H1 (cell line): ENCODE measurements around the gene AKR1C2. TPM values are rescaled to one million over a fixed set of nuclear protein-coding genes. Genes with fewer than 3 reads are reported as not detected.

Source experiments
- CTCF ChIA-PET: fragments of 300-600 bp; sonication (Branson Sonifier 250); formaldehyde crosslinking; loops from one replicate; lab custom pipeline; 2021; ENCODE audit not compliant: partially characterized antibody; lab: Charles Lee
- POLR2A ChIA-PET: fragments of 300-600 bp; sonication (Branson Sonifier 250); formaldehyde crosslinking; loops from one replicate; lab custom pipeline; 2021; ENCODE audit warnings: inconsistent platforms; ENCODE audit not compliant: partially characterized antibody; lab: Charles Lee
- DNase-seq, 2 experiments: peaks; one replicate each; pipeline versions ENCODE4 v3.0.0 to v3.0.0-alpha.2; 2010 to 2022; ENCODE audit warnings: low spot score in 2 of 2, low read depth in 1 of 2, mixed read lengths in 1 of 2
- FAIRE-seq: peaks from 2 replicates; lab custom pipeline; 2011; peaks lifted over from hg19 to GRCh38; lab: Jason Lieb, UNC
- H2AFZ ChIP-seq: 2 replicates; pipeline ENCODE4 v1.8.1; 2012; ENCODE audit warnings: low read length, inconsistent platforms
- H2AK5ac ChIP-seq: 2 replicates; pipeline ENCODE4 v1.6.1; 2013; ENCODE audit warnings: low read depth, low read length
- H2BK120ac ChIP-seq: replicated peaks from 2 replicates; pipeline ENCODE3; 2013; ENCODE audit warnings: low read depth, low read length, inconsistent platforms
- H2BK12ac ChIP-seq: 2 replicates; pipeline ENCODE4 v1.6.1; 2013; ENCODE audit warnings: low read depth, low read length
- H2BK15ac ChIP-seq: 2 replicates; pipeline ENCODE4 v1.6.1; 2013; ENCODE audit warnings: low read length
- H2BK20ac ChIP-seq: 2 replicates; pipeline ENCODE4 v1.6.1; 2013; ENCODE audit warnings: low read length
- H2BK5ac ChIP-seq: 2 replicates; pipeline ENCODE4 v1.6.1; 2013; ENCODE audit warnings: low read depth, low read length
- H3K14ac ChIP-seq: 2 replicates; pipeline ENCODE4 v1.6.1; 2013; ENCODE audit warnings: inconsistent platforms; ENCODE audit not compliant: insufficient read length
- H3K18ac ChIP-seq: 2 replicates; pipeline ENCODE4 v1.6.1; 2013; ENCODE audit warnings: low read length; ENCODE audit errors: extremely low read depth
- H3K23ac ChIP-seq: 2 replicates; pipeline ENCODE4 v1.6.1; 2013; ENCODE audit warnings: inconsistent platforms; ENCODE audit not compliant: insufficient read length
- H3K23me2 ChIP-seq: 2 replicates; pipeline ENCODE4 v1.6.1; 2013; ENCODE audit warnings: low read depth, low read length
- H3K27ac ChIP-seq: 2 replicates; pipeline ENCODE4 v1.6.1; 2011; ENCODE audit warnings: low read depth, low read length, inconsistent platforms
- H3K27me3 ChIP-seq, 4 experiments: replicated peaks in 1 of 4; 1 replicate in 1 of 4; 2 replicates in 3 of 4; pipeline versions ENCODE4 v1.6.1 to v1.8.1; 2011 to 2013; ENCODE audit warnings: low read length in 3 of 4, mild to moderate bottlenecking in 3 of 4, inconsistent platforms in 2 of 4, mixed read lengths in 2 of 4, moderate library complexity in 1 of 4; ENCODE audit not compliant: control insufficient read depth in 3 of 4, insufficient read depth in 3 of 4; ENCODE audit errors: extremely low read depth in 1 of 4
- H3K36me3 ChIP-seq, 4 experiments: 2 replicates each; pipeline versions ENCODE4 v1.6.1 to v1.8.1; 2011 to 2013; ENCODE audit warnings: mild to moderate bottlenecking in 4 of 4, low read length in 3 of 4, moderate library complexity in 2 of 4, control low read depth in 1 of 4, inconsistent platforms in 1 of 4; ENCODE audit not compliant: insufficient read depth in 4 of 4, control insufficient read depth in 2 of 4
- H3K4ac ChIP-seq: replicated peaks from 2 replicates; pipeline ENCODE3; 2013; ENCODE audit warnings: low read length, low read depth, mixed read lengths, inconsistent platforms; ENCODE audit not compliant: insufficient read length
- H3K4me1 ChIP-seq, 4 experiments: replicated peaks in 1 of 4; 1 replicate in 1 of 4; 2 replicates in 3 of 4; pipeline versions ENCODE4 v1.6.1 to v1.8.1; 2011 to 2013; ENCODE audit warnings: low read length in 3 of 4, inconsistent platforms in 2 of 4, mixed read lengths in 1 of 4; ENCODE audit not compliant: insufficient read depth in 4 of 4, control insufficient read depth in 3 of 4
- H3K4me2 ChIP-seq, 2 experiments: 2 replicates each; pipeline versions ENCODE4 v1.6.1 to v1.8.1; 2011 to 2013; ENCODE audit warnings: low read depth in 2 of 2, low read length in 2 of 2, control low read depth in 1 of 2, inconsistent platforms in 1 of 2, mild to moderate bottlenecking in 1 of 2; ENCODE audit not compliant: insufficient read depth in 1 of 2
- H3K4me3 ChIP-seq, 4 experiments: fragments of 200-600, 300-600 bp in 1 of 4; sonication (generic), shearing (Covaris generic), sonication (Bioruptor Twin) in 1 of 4; 2 replicates each; pipeline versions ENCODE4 v1.5.1 to v1.8.1; 2011 to 2016; ENCODE audit warnings: low read length in 4 of 4, low read depth in 3 of 4, control low read depth in 2 of 4, inconsistent platforms in 2 of 4, mild to moderate bottlenecking in 2 of 4, mixed read lengths in 1 of 4, moderate library complexity in 1 of 4; ENCODE audit not compliant: insufficient read depth in 2 of 4; ENCODE audit errors: extremely low read depth in 1 of 4
- H3K56ac ChIP-seq: replicated peaks from 2 replicates; pipeline ENCODE3; 2013; ENCODE audit warnings: low read depth, mild to moderate bottlenecking, mixed read lengths, low read length, inconsistent platforms; ENCODE audit not compliant: insufficient read length
- H3K79me1 ChIP-seq: 2 replicates; pipeline ENCODE4 v1.6.1; 2013; ENCODE audit warnings: low read depth, low read length, control low read depth
- H3K79me2 ChIP-seq, 2 experiments: 2 replicates each; pipeline versions ENCODE4 v1.6.1 to v1.8.1; 2012 to 2013; ENCODE audit warnings: low read length in 2 of 2, mild to moderate bottlenecking in 2 of 2, inconsistent platforms in 1 of 2; ENCODE audit not compliant: insufficient read depth in 2 of 2, control insufficient read depth in 1 of 2
- H3K9ac ChIP-seq, 4 experiments: replicated peaks in 1 of 4; 1 replicate in 1 of 4; 2 replicates in 3 of 4; pipeline versions ENCODE4 v1.6.1 to v1.8.1; 2011 to 2013; ENCODE audit warnings: low read depth in 3 of 4, low read length in 3 of 4, control low read depth in 2 of 4, mild to moderate bottlenecking in 2 of 4, moderate library complexity in 2 of 4, inconsistent platforms in 1 of 4; ENCODE audit errors: extremely low read depth in 1 of 4
- H3K9me3 ChIP-seq, 2 experiments: 2 replicates each; pipeline versions ENCODE4 v1.6.1 to v1.8.1; 2012 to 2013; ENCODE audit warnings: mild to moderate bottlenecking in 2 of 2, moderate library complexity in 2 of 2, control low read depth in 1 of 2, inconsistent platforms in 1 of 2, low read depth in 1 of 2, low read length in 1 of 2, mixed read lengths in 1 of 2; ENCODE audit not compliant: insufficient read depth in 2 of 2
- H4K20me1 ChIP-seq, 2 experiments: replicated peaks in 1 of 2; 2 replicates each; pipeline versions ENCODE3 to v1.8.1; 2011 to 2013; ENCODE audit warnings: inconsistent platforms in 2 of 2, low read length in 2 of 2, mild to moderate bottlenecking in 1 of 2; ENCODE audit not compliant: insufficient read depth in 2 of 2, control insufficient read depth in 1 of 2
- H4K5ac ChIP-seq: 2 replicates; pipeline ENCODE4 v1.6.1; 2013; ENCODE audit warnings: low read length, low read depth, mixed read lengths, inconsistent platforms; ENCODE audit not compliant: insufficient read length
- H4K8ac ChIP-seq: 2 replicates; pipeline ENCODE4 v1.8.0; 2013; ENCODE audit warnings: mild to moderate bottlenecking, moderate library complexity, low read length, inconsistent platforms; ENCODE audit not compliant: insufficient read depth; ENCODE audit errors: extremely low read depth
- H4K91ac ChIP-seq: replicated peaks from 2 replicates; pipeline ENCODE3; 2013; ENCODE audit warnings: low read length, mixed read lengths, inconsistent platforms; ENCODE audit not compliant: insufficient read length
- CHD2 ChIP-seq: IDR thresholded peaks from 2 replicates; pipeline ENCODE4 v1.6.1; 2012; ENCODE audit warnings: low read length, improper control_type of control experiment
- EP300 ChIP-seq, 2 experiments: IDR thresholded peaks; 1 replicate in 1 of 2; 2 replicates in 1 of 2; pipeline ENCODE4 v1.6.1; 2011 to 2012; ENCODE audit warnings: low read depth in 2 of 2, low read length in 2 of 2, mild to moderate bottlenecking in 2 of 2, borderline replicate concordance in 1 of 2, inconsistent platforms in 1 of 2, moderate library complexity in 1 of 2
- HDAC6 ChIP-seq: IDR thresholded peaks from one replicate; pipeline ENCODE4 v1.7.1; 2012; ENCODE audit warnings: low read depth, mild to moderate bottlenecking, inconsistent platforms, low read length, moderate library complexity
- JUN ChIP-seq: IDR thresholded peaks from 2 replicates; pipeline ENCODE4 v1.6.1; 2011; ENCODE audit warnings: low read depth, mild to moderate bottlenecking, improper control_type of control experiment, low read length
- JUND ChIP-seq: IDR thresholded peaks from 2 replicates; pipeline ENCODE4 v1.6.1; 2011; ENCODE audit warnings: mild to moderate bottlenecking, improper control_type of control experiment, low read length
- KDM1A ChIP-seq: fragments of 200-600, 300-600 bp; sonication (generic); IDR thresholded peaks from 2 replicates; pipeline ENCODE4 v1.7.1; 2016; ENCODE audit warnings: mild to moderate bottlenecking, low read length, borderline replicate concordance
- KDM4A ChIP-seq: IDR thresholded peaks from one replicate; pipeline ENCODE4 v1.7.1; 2012; ENCODE audit warnings: low read depth, mild to moderate bottlenecking, moderate library complexity, low read length, inconsistent platforms; ENCODE audit not compliant: severe bottlenecking
- NANOG ChIP-seq: IDR thresholded peaks from 2 replicates; pipeline ENCODE4 v1.6.1; 2011; ENCODE audit warnings: low read length, low read depth, mild to moderate bottlenecking, inconsistent platforms; ENCODE audit not compliant: insufficient read depth, poor library complexity, severe bottlenecking
- RAD21 ChIP-seq, 2 experiments: IDR thresholded peaks in 1 of 2; conservative IDR thresholded peaks in 1 of 2; 2 replicates each; pipeline ENCODE4 v1.6.1; 2011; ENCODE audit warnings: low read depth in 2 of 2, low read length in 2 of 2, improper control_type of control experiment in 1 of 2, inconsistent platforms in 1 of 2, mild to moderate bottlenecking in 1 of 2, moderate library complexity in 1 of 2
- RXRA ChIP-seq: IDR thresholded peaks from 2 replicates; pipeline ENCODE4 v1.6.1; 2011; ENCODE audit warnings: low read depth, mild to moderate bottlenecking, low read length, moderate library complexity; ENCODE audit not compliant: insufficient read depth
- SIRT6 ChIP-seq: IDR thresholded peaks from one replicate; pipeline ENCODE4 v1.7.1; 2012; ENCODE audit warnings: low read length, inconsistent platforms
- SUZ12 ChIP-seq: fragments of 200-600 bp; sonication (generic); IDR thresholded peaks from 2 replicates; pipeline ENCODE4 v1.6.1; 2012; ENCODE audit warnings: mild to moderate bottlenecking, inconsistent platforms, low read length, moderate library complexity, mixed read lengths
- TEAD4 ChIP-seq: IDR thresholded peaks from 2 replicates; pipeline ENCODE4 v1.6.1; 2012; ENCODE audit warnings: low read depth, low read length, inconsistent platforms, mixed read lengths
- WGBS, 2 experiments: shearing (Covaris generic) in 1 of 2; methylation state at CpG; one replicate each; pipeline versions ENCODE4 v1.1.6 to v1.1.7; 2013 to 2015; ENCODE audit warnings: low lambda C conversion rate in 2 of 2, mixed read lengths in 2 of 2, inconsistent platforms in 1 of 2, low coverage in 1 of 2, missing lambda C conversion rate in 1 of 2; ENCODE audit not compliant: insufficient replicate concordance in 2 of 2, insufficient coverage in 1 of 2, insufficient read length in 1 of 2; ENCODE audit errors: extremely low coverage in 1 of 2, missing lambda C conversion rate in 1 of 2; 5-methylcytosine and 5-hydroxymethylcytosine counted together
- polyA plus RNA-seq, 7 experiments: library from polyadenylated mRNA; depleted of rRNA in 3 of 7; stranded (reverse) in 5 of 7; unstranded in 2 of 7; fragments of >200 nt in 5 of 7; fragments of 200-250 nt in 2 of 7; gene quantifications; 1 replicate in 5 of 7; 2 replicates in 1 of 7; 4 replicates in 1 of 7; pipeline versions ENCODE4 v1.2.1 to v1.2.3, GENCODE V29; 2011 to 2013; ENCODE audit warnings: missing spikeins in 2 of 7, mixed read lengths in 2 of 7
- total RNA-seq: library from RNA; stranded (reverse); fragmentation: NEBNext Ultra II Directional; extraction: Animal tissue kit (Norgen Biotek cat#: 25700); gene quantifications from 2 replicates; pipeline ENCODE4 v1.2.1, GENCODE V29; 2021
- TF ChIP-seq, protein P1 (sequence below): IDR thresholded peaks from 2 replicates; pipeline ENCODE4 v1.6.1; 2012; ENCODE audit warnings: inconsistent platforms

AKR1C2 gene
- total and polyA plus RNA-seq, 2 of the 8 experiments (the other 6 are each of a cell fraction or from before 2014, with no cell fraction given), result 0.77 to 1.2 TPM

DNA sequence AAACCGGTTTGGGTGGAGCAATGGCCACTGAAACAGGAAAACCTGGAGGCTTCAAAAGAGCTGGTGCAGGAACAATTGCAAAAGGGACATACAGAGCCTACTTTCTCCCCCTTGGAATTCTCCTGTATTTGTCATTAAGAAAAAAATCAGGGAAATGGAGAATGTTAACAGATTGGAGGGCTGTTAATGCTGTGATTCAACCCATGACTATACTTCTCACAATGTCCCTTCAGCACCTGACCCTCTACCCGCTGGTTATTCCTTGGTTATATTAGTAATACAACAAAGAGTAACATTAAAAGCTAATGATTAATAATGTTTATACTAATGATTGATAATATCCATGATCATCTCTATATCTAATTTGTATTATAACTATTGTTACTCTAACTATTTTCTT, 34.4 kb upstream of the AKR1C2 start:
- Histone ChIP-seq H4K20me1 (no peaks in the 10 kb centered on the region), H3K14ac (no peak overlapping the region), H3K23ac (no peak overlapping the region), H3K9ac (no peak overlapping the region), H3K9me3 (peaks cover 0 to 3% of the 10 kb centered on the region in 2 experiments; a peak in 1 of 4 replicates), H2BK20ac (no peak overlapping the region), H4K5ac (no peak overlapping the region), H3K27me3 (no peaks in the 10 kb centered on the region), H3K56ac (no peak overlapping the region), H3K27ac (no peak overlapping the region), H3K79me2 (no peaks in the 10 kb centered on the region), H2AFZ (no peak overlapping the region), H4K8ac (no peak overlapping the region), H3K36me3 (no peaks in the 10 kb centered on the region), H3K4me2 (no peak overlapping the region), H2BK5ac (no peak overlapping the region), H3K18ac (no peak overlapping the region), H3K4me3 (no peak overlapping the region), H3K23me2 (no peaks in the 10 kb centered on the region), H2BK12ac (no peak overlapping the region), H2BK120ac (no peak overlapping the region), H3K79me1 (no peaks in the 10 kb centered on the region), H2AK5ac (no peak overlapping the region), H3K4ac (no peak overlapping the region), H4K91ac (no peak overlapping the region), H3K4me1 (no peaks in the 10 kb centered on the region), H2BK15ac (no peak overlapping the region)
- ChIA-PET POLR2A (no interaction called here), CTCF (interaction anchor here (0.9 kb wide), 1 partner anchor 56 kb away, joined by 3 read pairs; the partner anchor contains the start of gene AKR1C3)
- FAIRE-seq, result no peak
- no peak for DNase-seq
- 94% methylated on average over 2 of the region's 2 CpGs; no CpG with 5 or more reads in 1 of the 2 experiments for WGBS, 2 experiments
- TF ChIP-seq RXRA (no peak), SUZ12 (no peak), NANOG (no peak), EP300 (IDR thresholded peaks at IDR 0.05; ENCODE audit: borderline replicate concordance in 1 of 2, low read depth in 2 of 2, low read length in 2 of 2) (no peak), TEAD4 (no peak), JUN (no peak), CHD2 (no peak), JUND (no peak), SIRT6 (no peak), KDM4A (no peak), KDM1A (no peak), RAD21 (IDR thresholded peaks at IDR 0.05 in 1 of 2, conservative IDR thresholded peaks at IDR 0.05 in 1 of 2; ENCODE audit: low read depth in 2 of 2, low read length in 2 of 2) (no peak), HDAC6 (no peak)
- TF ChIP-seq, protein P1, sequence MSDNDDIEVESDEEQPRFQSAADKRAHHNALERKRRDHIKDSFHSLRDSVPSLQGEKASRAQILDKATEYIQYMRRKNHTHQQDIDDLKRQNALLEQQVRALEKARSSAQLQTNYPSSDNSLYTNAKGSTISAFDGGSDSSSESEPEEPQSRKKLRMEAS, result no peak
